ENCODE measurements around the gene P4HA2.

GRCh38 chr5:132225165-132226032 is 2.3 kb downstream of the P4HA2 start:
- TF ChIP-seq, protein P1, sequence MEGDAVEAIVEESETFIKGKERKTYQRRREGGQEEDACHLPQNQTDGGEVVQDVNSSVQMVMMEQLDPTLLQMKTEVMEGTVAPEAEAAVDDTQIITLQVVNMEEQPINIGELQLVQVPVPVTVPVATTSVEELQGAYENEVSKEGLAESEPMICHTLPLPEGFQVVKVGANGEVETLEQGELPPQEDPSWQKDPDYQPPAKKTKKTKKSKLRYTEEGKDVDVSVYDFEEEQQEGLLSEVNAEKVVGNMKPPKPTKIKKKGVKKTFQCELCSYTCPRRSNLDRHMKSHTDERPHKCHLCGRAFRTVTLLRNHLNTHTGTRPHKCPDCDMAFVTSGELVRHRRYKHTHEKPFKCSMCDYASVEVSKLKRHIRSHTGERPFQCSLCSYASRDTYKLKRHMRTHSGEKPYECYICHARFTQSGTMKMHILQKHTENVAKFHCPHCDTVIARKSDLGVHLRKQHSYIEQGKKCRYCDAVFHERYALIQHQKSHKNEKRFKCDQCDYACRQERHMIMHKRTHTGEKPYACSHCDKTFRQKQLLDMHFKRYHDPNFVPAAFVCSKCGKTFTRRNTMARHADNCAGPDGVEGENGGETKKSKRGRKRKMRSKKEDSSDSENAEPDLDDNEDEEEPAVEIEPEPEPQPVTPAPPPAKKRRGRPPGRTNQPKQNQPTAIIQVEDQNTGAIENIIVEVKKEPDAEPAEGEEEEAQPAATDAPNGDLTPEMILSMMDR (IDR thresholded peaks at IDR 0.05), result no peak
- TF ChIP-seq POLR2AphosphoS5 (IDR thresholded peaks at IDR 0.05; ENCODE audit: low read depth, low read length), result no peak
- TF ChIP-seq, protein P2, sequence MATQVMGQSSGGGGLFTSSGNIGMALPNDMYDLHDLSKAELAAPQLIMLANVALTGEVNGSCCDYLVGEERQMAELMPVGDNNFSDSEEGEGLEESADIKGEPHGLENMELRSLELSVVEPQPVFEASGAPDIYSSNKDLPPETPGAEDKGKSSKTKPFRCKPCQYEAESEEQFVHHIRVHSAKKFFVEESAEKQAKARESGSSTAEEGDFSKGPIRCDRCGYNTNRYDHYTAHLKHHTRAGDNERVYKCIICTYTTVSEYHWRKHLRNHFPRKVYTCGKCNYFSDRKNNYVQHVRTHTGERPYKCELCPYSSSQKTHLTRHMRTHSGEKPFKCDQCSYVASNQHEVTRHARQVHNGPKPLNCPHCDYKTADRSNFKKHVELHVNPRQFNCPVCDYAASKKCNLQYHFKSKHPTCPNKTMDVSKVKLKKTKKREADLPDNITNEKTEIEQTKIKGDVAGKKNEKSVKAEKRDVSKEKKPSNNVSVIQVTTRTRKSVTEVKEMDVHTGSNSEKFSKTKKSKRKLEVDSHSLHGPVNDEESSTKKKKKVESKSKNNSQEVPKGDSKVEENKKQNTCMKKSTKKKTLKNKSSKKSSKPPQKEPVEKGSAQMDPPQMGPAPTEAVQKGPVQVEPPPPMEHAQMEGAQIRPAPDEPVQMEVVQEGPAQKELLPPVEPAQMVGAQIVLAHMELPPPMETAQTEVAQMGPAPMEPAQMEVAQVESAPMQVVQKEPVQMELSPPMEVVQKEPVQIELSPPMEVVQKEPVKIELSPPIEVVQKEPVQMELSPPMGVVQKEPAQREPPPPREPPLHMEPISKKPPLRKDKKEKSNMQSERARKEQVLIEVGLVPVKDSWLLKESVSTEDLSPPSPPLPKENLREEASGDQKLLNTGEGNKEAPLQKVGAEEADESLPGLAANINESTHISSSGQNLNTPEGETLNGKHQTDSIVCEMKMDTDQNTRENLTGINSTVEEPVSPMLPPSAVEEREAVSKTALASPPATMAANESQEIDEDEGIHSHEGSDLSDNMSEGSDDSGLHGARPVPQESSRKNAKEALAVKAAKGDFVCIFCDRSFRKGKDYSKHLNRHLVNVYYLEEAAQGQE (IDR thresholded peaks at IDR 0.05; ENCODE audit: insufficient read depth in 1 of 2, low read depth in 2 of 2, low read length in 1 of 2), result no peak
- TF ChIP-seq TCF7L2 (IDR thresholded peaks at IDR 0.05; ENCODE audit: low read depth, low read length), result no peak

All from Panc1 (cell line).